ENCODE measurements around the gene SQOR. TPM values are rescaled to one million over a fixed set of nuclear protein-coding genes. Genes with fewer than 3 reads are reported as not detected.

The SQOR gene
- polyA plus RNA-seq, 3 donors = 78.9 to 292 (median 232) TPM

DNA sequence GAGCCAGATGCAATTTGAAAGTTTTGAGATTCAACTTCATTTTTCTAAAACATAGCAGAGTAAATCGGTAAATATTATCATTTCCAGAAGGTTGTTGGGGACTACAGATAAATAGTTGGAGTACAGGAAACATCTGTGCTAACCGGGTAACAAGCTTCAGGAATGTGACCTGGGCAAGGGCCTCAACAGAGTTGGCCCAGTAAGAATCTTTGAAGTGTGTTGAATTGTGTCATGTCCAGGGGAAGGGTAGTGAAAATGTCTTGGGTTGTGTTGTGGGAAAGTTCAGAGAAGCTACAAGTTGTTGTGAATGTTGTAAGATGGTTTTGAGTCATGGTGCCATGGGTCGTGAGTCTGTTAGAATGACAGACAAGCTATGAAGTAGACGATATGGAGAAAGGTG, 35.7 kb downstream of the SQOR start:
- Histone ChIP-seq H3K4me1 (ENCODE audit: control insufficient read depth in 1 of 2, insufficient read depth in 2 of 2, low read length in 2 of 2) (no peaks in the 10 kb centered on the region), H3K9ac (ENCODE audit: insufficient read depth, low read length, poor library complexity, severe bottlenecking) (no peak overlapping the region), H4K20me1 (ENCODE audit: insufficient read depth, low read length) (peaks cover 85% of the 10 kb centered on the region), H3K27me3 (ENCODE audit: control insufficient read depth in 2 of 2, insufficient read depth in 2 of 2, low read length in 2 of 2) (no peaks in the 10 kb centered on the region), H3K27ac (ENCODE audit: low read depth in 1 of 2, low read length in 2 of 2) (no peak overlapping the region), H2AFZ (ENCODE audit: insufficient read depth, low read depth, low read length, poor library complexity, severe bottlenecking) (no peak overlapping the region), H3K4me2 (replicated peaks; ENCODE audit: extremely low read depth, low read length, poor library complexity, severe bottlenecking) (no peak overlapping the region), H3K4me3 (replicated peaks in 1 of 3; ENCODE audit: low read depth in 2 of 3, low read length in 3 of 3) (no peak overlapping the region), H3K36me3 (replicated peaks in 1 of 2; ENCODE audit: control insufficient read depth in 1 of 2, insufficient read depth in 2 of 2, low read length in 2 of 2) (peaks cover 63 to 93% of the 10 kb centered on the region in 2 donors), H3K9me3 (replicated peaks in 1 of 2; ENCODE audit: control insufficient read depth in 1 of 2, insufficient read depth in 1 of 2, low read length in 2 of 2) (no peaks in the 10 kb centered on the region), H3K79me2 (ENCODE audit: insufficient read depth, low read length) (peaks cover 17% of the 10 kb centered on the region)
- whole genome bisulfite sequencing (ENCODE audit: insufficient coverage) = 82% methylated on average over 2 of the region's 4 CpGs
- Mint-ChIP-seq H3K4me1 (peaks cover 3% of the 10 kb centered on the region), H3K27ac (peak overlapping the region in 1 of 7 donors; percentile 3), H3K9me3 (peaks cover 0 to 2% (median 0%) of the 10 kb centered on the region in 7 donors), H3K27me3 (ENCODE audit: low read depth in 3 of 3) (peaks cover 0 to 2% (median 1%) of the 10 kb centered on the region in 3 donors), H3K4me3 (no peak overlapping the region), H3K36me3 (peaks cover 76 to 87% of the 10 kb centered on the region in 2 donors)
- no peak for DNase-seq
- no peak for TF ChIP-seq CTCF (IDR thresholded peaks at IDR 0.05)
- intact Hi-C loops (cut with micrococcal nuclease) = no loop called here

- H3K4me3 ChIP-seq (replicated peaks in 1 of 3; ENCODE audit: low read depth in 2 of 3, low read length in 3 of 3) = no peak overlapping the region
- H3K27me3 ChIP-seq (ENCODE audit: control insufficient read depth in 2 of 2, insufficient read depth in 2 of 2, low read length in 2 of 2) = no peaks in the 10 kb centered on the region
- H3K9me3 ChIP-seq (replicated peaks in 1 of 2; ENCODE audit: control insufficient read depth in 1 of 2, insufficient read depth in 1 of 2, low read length in 2 of 2) = no peaks in the 10 kb centered on the region
- H2AFZ ChIP-seq (ENCODE audit: insufficient read depth, low read depth, low read length, poor library complexity, severe bottlenecking) = no peak overlapping the region
- TF ChIP-seq CTCF (IDR thresholded peaks at IDR 0.05) = no peak
- peaks cover 0 to 1% (median 0%) of the 10 kb centered on the region in 3 donors for H3K27me3 Mint-ChIP-seq (ENCODE audit: low read depth in 3 of 3)
- no peaks in the 10 kb centered on the region for H3K4me1 ChIP-seq (ENCODE audit: control insufficient read depth in 1 of 2, insufficient read depth in 2 of 2, low read length in 2 of 2)
- DNase-seq = no peak
- no peaks in the 10 kb centered on the region for H3K4me1 Mint-ChIP-seq
- H3K4me3 Mint-ChIP-seq = no peak overlapping the region
- peaks cover 86 to 100% of the 10 kb centered on the region in 2 donors for H3K36me3 ChIP-seq (replicated peaks in 1 of 2; ENCODE audit: control insufficient read depth in 1 of 2, insufficient read depth in 2 of 2, low read length in 2 of 2)
- intact Hi-C loops (cut with micrococcal nuclease) = no loop called here
- no peak overlapping the region for H3K27ac ChIP-seq (ENCODE audit: low read depth in 1 of 2, low read length in 2 of 2)
- 87% methylated on average over 3 of the region's 3 CpGs for WGBS (ENCODE audit: insufficient coverage)
- H3K9me3 Mint-ChIP-seq = no peaks in the 10 kb centered on the region
- H3K36me3 Mint-ChIP-seq = peaks cover 89 to 95% of the 10 kb centered on the region in 2 donors
- H3K4me2 ChIP-seq (replicated peaks; ENCODE audit: extremely low read depth, low read length, poor library complexity, severe bottlenecking) = no peak overlapping the region
- peak overlapping the region in 2 of 7 donors; percentile 18 to 73 for H3K27ac Mint-ChIP-seq
- H4K20me1 ChIP-seq (ENCODE audit: insufficient read depth, low read length) = peaks cover 76% of the 10 kb centered on the region
- peaks cover 12% of the 10 kb centered on the region for H3K79me2 ChIP-seq (ENCODE audit: insufficient read depth, low read length)
- no peak overlapping the region for H3K9ac ChIP-seq (ENCODE audit: insufficient read depth, low read length, poor library complexity, severe bottlenecking)
Measured at GRCh38 chr15:45674677-45675076, 39.8 kb downstream of the SQOR start.
